ENCODE data around the gene C11orf52.

- TF ChIP-seq CTCF (IDR thresholded peaks at IDR 0.05): no peak
- TF ChIP-seq POLR2A (IDR thresholded peaks at IDR 0.05): no peak
- no peak for TF ChIP-seq POLR2AphosphoS5 (IDR thresholded peaks at IDR 0.05)
These were observed 24.1 kb downstream of the C11orf52 start for GRCh38 chr11:111942829-111943228.

Data from stomach (tissue), 4 donors.